ENCODE results near the gene TTLL9.

DNA sequence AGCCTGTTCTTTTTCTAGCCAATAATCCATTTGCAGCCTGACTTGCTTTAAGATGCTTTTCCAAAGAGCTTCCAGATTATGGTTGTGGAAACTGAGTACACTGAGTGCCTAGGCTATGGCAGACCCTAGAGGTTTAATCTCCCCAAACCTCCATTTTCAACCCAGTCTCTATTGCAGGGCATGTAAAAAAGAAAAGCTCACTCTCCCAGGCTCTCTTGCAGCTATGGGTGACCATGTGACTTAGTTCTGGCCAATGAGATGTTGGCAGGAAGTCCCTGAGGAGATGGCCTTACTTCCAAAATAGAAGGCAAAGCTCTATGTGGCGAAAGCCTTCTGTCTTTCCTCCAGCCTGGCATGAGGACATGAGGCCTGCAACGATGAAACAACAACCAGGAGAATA, 77.6 kb downstream of the TTLL9 start:
- TF ChIP-seq, protein P1, sequence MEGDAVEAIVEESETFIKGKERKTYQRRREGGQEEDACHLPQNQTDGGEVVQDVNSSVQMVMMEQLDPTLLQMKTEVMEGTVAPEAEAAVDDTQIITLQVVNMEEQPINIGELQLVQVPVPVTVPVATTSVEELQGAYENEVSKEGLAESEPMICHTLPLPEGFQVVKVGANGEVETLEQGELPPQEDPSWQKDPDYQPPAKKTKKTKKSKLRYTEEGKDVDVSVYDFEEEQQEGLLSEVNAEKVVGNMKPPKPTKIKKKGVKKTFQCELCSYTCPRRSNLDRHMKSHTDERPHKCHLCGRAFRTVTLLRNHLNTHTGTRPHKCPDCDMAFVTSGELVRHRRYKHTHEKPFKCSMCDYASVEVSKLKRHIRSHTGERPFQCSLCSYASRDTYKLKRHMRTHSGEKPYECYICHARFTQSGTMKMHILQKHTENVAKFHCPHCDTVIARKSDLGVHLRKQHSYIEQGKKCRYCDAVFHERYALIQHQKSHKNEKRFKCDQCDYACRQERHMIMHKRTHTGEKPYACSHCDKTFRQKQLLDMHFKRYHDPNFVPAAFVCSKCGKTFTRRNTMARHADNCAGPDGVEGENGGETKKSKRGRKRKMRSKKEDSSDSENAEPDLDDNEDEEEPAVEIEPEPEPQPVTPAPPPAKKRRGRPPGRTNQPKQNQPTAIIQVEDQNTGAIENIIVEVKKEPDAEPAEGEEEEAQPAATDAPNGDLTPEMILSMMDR (IDR thresholded peaks at IDR 0.05 in 2 of 3, conservative IDR thresholded peaks at IDR 0.05 in 1 of 3; ENCODE audit: control insufficient read depth in 2 of 3, extremely low read depth in 1 of 3, insufficient read depth in 1 of 3, low read depth in 3 of 3, low read length in 3 of 3): no peak
- no peak for TF ChIP-seq MAX (IDR thresholded peaks at IDR 0.05; ENCODE audit: low read depth, low read length)
